GM23338 (cell line): Measurements from ENCODE around the gene SSTR4. TPM values are rescaled to one million over a fixed set of nuclear protein-coding genes. Genes with fewer than 3 reads are reported as not detected.

Experiments used
- ATAC-seq: fragments of 200-7000 bp; cut with Tn5 transposase; 3 replicates; pipeline ENCODE4 v1.9.1; 2020
- DNase-seq: peaks from one replicate; pipeline ENCODE4 v3.0.0-alpha.2; 2015; ENCODE audit warnings: low spot score
- H2AFZ ChIP-seq: fragments of 200-600 bp; sonication (generic); 2 replicates; pipeline ENCODE4 v1.8.0; 2016; ENCODE audit warnings: antibody characterized with exemption, mild to moderate bottlenecking, moderate library complexity
- H3F3A ChIP-seq: fragments of 200-600 bp; sonication (generic); replicated peaks from 2 replicates; pipeline ENCODE4 v1.8.0; 2017; ENCODE audit warnings: antibody characterized with exemption, mixed run types, low read depth
- H3K27ac ChIP-seq: fragments of 200-600 bp; sonication (generic); 2 replicates; pipeline ENCODE4 v1.6.1; 2016; ENCODE audit warnings: low read depth
- H3K27me3 ChIP-seq: fragments of 200-600 bp; sonication (generic); 2 replicates; pipeline ENCODE4 v1.8.0; 2016; ENCODE audit warnings: mild to moderate bottlenecking, mixed run types, moderate library complexity; ENCODE audit not compliant: insufficient read depth
- H3K36me3 ChIP-seq: fragments of 200-600 bp; sonication (generic); 2 replicates; pipeline ENCODE4 v1.8.0; 2016; ENCODE audit warnings: mild to moderate bottlenecking; ENCODE audit not compliant: insufficient read depth
- H3K4me1 ChIP-seq: fragments of 200-600 bp; sonication (generic); 2 replicates; pipeline ENCODE4 v1.8.0; 2016; ENCODE audit warnings: mild to moderate bottlenecking, moderate library complexity; ENCODE audit not compliant: insufficient read depth
- H3K4me2 ChIP-seq: fragments of 200-600 bp; sonication (generic); 2 replicates; pipeline ENCODE4 v1.7.1; 2017; ENCODE audit warnings: mixed run types
- H3K4me3 ChIP-seq: fragments of 200-600 bp; sonication (generic); 2 replicates; pipeline ENCODE4 v1.6.1; 2016; ENCODE audit warnings: mixed run types
- H3K79me2 ChIP-seq: fragments of 200-600 bp; sonication (generic); replicated peaks from 2 replicates; pipeline ENCODE4 v1.8.0; 2017; ENCODE audit warnings: mild to moderate bottlenecking; ENCODE audit not compliant: insufficient read depth
- H3K9me2 ChIP-seq: fragments of 200-600 bp; sonication (generic); 2 replicates; pipeline ENCODE4 v1.8.0; 2017; ENCODE audit not compliant: insufficient read depth
- H4K20me1 ChIP-seq: fragments of 200-600 bp; sonication (generic); replicated peaks from 2 replicates; pipeline ENCODE4 v1.8.0; 2017; ENCODE audit warnings: mild to moderate bottlenecking; ENCODE audit not compliant: insufficient read depth
- H3K27ac Mint-ChIP-seq: 2 replicates; pipeline ENCODE4 v1.8.0; 2020; ENCODE audit warnings: inconsistent platforms, mild to moderate bottlenecking, moderate library complexity, mixed read lengths
- H3K27me3 Mint-ChIP-seq: 3 replicates; pipeline ENCODE4 v1.8.0; 2022; ENCODE audit warnings: low read depth, mild to moderate bottlenecking, moderate library complexity, mixed read lengths, inconsistent platforms; ENCODE audit not compliant: insufficient read depth, poor library complexity
- H3K36me3 Mint-ChIP-seq: 3 replicates; pipeline ENCODE4 v1.8.0; 2021; ENCODE audit warnings: low read depth, mild to moderate bottlenecking, inconsistent platforms, moderate library complexity, mixed read lengths
- H3K4me1 Mint-ChIP-seq: 3 replicates; pipeline ENCODE4 v1.8.0; 2020; ENCODE audit warnings: mild to moderate bottlenecking, inconsistent platforms, mixed read lengths
- H3K4me3 Mint-ChIP-seq: 3 replicates; pipeline ENCODE4 v1.8.0; 2021; ENCODE audit warnings: moderate library complexity, mild to moderate bottlenecking, inconsistent platforms, mixed read lengths
- H3K9me3 Mint-ChIP-seq: 3 replicates; pipeline ENCODE4 v1.8.0; 2020; ENCODE audit warnings: moderate library complexity, mild to moderate bottlenecking, inconsistent platforms, mixed read lengths
- CREB1 ChIP-seq: fragments of 250-450 bp; sonication (Bioruptor Pico); IDR thresholded peaks from 2 replicates; pipeline ENCODE4 v1.5.0; 2020; ENCODE audit warnings: low read depth, mild to moderate bottlenecking, moderate library complexity
- EZH2 ChIP-seq: fragments of 200-600 bp; sonication (generic); IDR thresholded peaks from one replicate; pipeline ENCODE4 v1.8.0; 2017; ENCODE audit warnings: antibody characterized with exemption, mild to moderate bottlenecking, low read depth; ENCODE audit not compliant: unreplicated experiment
- EZH2phosphoT487 ChIP-seq: fragments of 200-600 bp; sonication (generic); IDR thresholded peaks from one replicate; pipeline ENCODE4 v1.8.1; 2018; ENCODE audit warnings: antibody characterized with exemption; ENCODE audit not compliant: unreplicated experiment
- JUNB ChIP-seq: IDR thresholded peaks from one replicate; pipeline ENCODE4 v1.6.1; 2016; ENCODE audit warnings: antibody characterized with exemption; ENCODE audit not compliant: unreplicated experiment
- NANOG ChIP-seq: IDR thresholded peaks from 2 replicates; pipeline ENCODE4 v1.6.1; 2016; ENCODE audit warnings: antibody characterized with exemption, borderline replicate concordance
- POLR2AphosphoS5 ChIP-seq: IDR thresholded peaks from 2 replicates; pipeline ENCODE4 v1.6.1; 2016; ENCODE audit warnings: antibody characterized with exemption, low read depth
- STAT1 ChIP-seq: IDR thresholded peaks from one replicate; pipeline ENCODE4 v1.6.1; 2016; ENCODE audit warnings: antibody characterized with exemption; ENCODE audit not compliant: unreplicated experiment
- ZNF114 ChIP-seq: fragments of 250-450 bp; sonication (Bioruptor Pico); IDR thresholded peaks from 2 replicates; pipeline ENCODE4 v1.5.0; 2020; ENCODE audit warnings: mild to moderate bottlenecking, moderate library complexity
- ZNF331 ChIP-seq: fragments of 250-450 bp; sonication (Bioruptor Pico); IDR thresholded peaks from 2 replicates; pipeline ENCODE4 v1.5.0; 2020; ENCODE audit warnings: low read depth, mild to moderate bottlenecking, moderate library complexity
- polyA plus RNA-seq: library from polyadenylated mRNA; unstranded; fragments of >200 nt; fragmentation: Nextera tagmentation; extraction: Ambion mirVana; gene quantifications from 2 replicates; pipeline ENCODE4 v1.2.1, GENCODE V29; 2016
- total RNA-seq: library from RNA; depleted of rRNA; stranded (reverse); fragments of >200 nt; shearing (Covaris generic); gene quantifications from 2 replicates; pipeline ENCODE4 v1.2.3, GENCODE V29; 2014
- TF ChIP-seq, protein P1 (sequence below): fragments of 250-450 bp; sonication (Bioruptor Pico); IDR thresholded peaks from 2 replicates; pipeline ENCODE4 v1.5.0; 2020; ENCODE audit warnings: mild to moderate bottlenecking, moderate library complexity
- TF ChIP-seq, protein P2 (sequence below): IDR thresholded peaks from 2 replicates; pipeline ENCODE4 v1.6.1; 2016; ENCODE audit warnings: antibody characterized with exemption
- TF ChIP-seq, protein P3 (sequence below), 2 experiments: fragments of 200-600 bp in 1 of 2; sonication (generic) in 1 of 2; conservative IDR thresholded peaks; 2 replicates each; pipeline versions ENCODE4 v1.5.1 to v1.6.1; 2016 to 2017; ENCODE audit warnings: antibody characterized with exemption in 2 of 2, low read depth in 2 of 2, mild to moderate bottlenecking in 2 of 2, moderate library complexity in 1 of 2
- TF ChIP-seq, protein P4 (sequence below): IDR thresholded peaks from one replicate; pipeline ENCODE4 v1.6.1; 2018; ENCODE audit warnings: antibody characterized with exemption; ENCODE audit not compliant: unreplicated experiment

The SSTR4 gene
- total and polyA plus RNA-seq, 2 experiments from 2014 or later = not detected

DNA sequence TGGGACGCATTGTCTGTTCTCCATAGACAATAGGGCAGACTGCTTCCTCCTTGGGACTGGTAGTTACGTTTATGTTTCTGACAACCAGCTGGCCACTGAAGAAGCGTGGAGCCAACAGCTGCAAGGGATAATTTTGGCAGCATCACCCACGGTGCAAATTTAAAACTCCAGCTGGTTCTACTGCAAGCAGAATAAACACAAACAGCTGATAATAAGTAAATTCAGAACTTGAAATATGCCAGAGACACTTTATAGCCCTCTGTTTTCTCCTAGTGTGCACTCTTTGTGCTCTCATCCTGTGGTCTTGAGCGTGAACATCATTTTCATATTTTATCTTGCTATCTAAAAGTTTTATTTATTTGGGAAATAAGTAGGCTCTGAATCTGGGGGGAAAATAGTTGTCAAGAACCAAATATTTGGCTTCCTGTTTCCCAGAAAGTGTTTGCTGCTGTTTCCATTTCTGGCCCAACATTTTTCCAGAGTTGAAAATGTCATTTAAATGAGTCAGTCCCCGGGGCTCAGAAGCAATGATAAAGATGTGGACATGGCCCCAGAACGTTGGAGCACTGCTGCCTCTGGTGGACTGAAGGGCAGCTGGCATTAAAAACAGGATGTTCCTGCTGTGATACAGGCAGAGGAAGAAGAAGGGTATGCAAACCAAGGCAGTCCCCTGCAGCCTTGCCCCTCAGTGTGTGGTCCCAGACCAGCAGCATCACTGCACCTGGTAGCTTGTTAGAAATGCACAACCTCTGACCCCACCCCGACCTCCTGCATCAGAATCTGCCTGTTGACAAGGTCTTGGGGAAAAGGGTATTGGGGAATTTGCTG lies 26.8 kb downstream of the SSTR4 start:
- TF ChIP-seq, protein P1, sequence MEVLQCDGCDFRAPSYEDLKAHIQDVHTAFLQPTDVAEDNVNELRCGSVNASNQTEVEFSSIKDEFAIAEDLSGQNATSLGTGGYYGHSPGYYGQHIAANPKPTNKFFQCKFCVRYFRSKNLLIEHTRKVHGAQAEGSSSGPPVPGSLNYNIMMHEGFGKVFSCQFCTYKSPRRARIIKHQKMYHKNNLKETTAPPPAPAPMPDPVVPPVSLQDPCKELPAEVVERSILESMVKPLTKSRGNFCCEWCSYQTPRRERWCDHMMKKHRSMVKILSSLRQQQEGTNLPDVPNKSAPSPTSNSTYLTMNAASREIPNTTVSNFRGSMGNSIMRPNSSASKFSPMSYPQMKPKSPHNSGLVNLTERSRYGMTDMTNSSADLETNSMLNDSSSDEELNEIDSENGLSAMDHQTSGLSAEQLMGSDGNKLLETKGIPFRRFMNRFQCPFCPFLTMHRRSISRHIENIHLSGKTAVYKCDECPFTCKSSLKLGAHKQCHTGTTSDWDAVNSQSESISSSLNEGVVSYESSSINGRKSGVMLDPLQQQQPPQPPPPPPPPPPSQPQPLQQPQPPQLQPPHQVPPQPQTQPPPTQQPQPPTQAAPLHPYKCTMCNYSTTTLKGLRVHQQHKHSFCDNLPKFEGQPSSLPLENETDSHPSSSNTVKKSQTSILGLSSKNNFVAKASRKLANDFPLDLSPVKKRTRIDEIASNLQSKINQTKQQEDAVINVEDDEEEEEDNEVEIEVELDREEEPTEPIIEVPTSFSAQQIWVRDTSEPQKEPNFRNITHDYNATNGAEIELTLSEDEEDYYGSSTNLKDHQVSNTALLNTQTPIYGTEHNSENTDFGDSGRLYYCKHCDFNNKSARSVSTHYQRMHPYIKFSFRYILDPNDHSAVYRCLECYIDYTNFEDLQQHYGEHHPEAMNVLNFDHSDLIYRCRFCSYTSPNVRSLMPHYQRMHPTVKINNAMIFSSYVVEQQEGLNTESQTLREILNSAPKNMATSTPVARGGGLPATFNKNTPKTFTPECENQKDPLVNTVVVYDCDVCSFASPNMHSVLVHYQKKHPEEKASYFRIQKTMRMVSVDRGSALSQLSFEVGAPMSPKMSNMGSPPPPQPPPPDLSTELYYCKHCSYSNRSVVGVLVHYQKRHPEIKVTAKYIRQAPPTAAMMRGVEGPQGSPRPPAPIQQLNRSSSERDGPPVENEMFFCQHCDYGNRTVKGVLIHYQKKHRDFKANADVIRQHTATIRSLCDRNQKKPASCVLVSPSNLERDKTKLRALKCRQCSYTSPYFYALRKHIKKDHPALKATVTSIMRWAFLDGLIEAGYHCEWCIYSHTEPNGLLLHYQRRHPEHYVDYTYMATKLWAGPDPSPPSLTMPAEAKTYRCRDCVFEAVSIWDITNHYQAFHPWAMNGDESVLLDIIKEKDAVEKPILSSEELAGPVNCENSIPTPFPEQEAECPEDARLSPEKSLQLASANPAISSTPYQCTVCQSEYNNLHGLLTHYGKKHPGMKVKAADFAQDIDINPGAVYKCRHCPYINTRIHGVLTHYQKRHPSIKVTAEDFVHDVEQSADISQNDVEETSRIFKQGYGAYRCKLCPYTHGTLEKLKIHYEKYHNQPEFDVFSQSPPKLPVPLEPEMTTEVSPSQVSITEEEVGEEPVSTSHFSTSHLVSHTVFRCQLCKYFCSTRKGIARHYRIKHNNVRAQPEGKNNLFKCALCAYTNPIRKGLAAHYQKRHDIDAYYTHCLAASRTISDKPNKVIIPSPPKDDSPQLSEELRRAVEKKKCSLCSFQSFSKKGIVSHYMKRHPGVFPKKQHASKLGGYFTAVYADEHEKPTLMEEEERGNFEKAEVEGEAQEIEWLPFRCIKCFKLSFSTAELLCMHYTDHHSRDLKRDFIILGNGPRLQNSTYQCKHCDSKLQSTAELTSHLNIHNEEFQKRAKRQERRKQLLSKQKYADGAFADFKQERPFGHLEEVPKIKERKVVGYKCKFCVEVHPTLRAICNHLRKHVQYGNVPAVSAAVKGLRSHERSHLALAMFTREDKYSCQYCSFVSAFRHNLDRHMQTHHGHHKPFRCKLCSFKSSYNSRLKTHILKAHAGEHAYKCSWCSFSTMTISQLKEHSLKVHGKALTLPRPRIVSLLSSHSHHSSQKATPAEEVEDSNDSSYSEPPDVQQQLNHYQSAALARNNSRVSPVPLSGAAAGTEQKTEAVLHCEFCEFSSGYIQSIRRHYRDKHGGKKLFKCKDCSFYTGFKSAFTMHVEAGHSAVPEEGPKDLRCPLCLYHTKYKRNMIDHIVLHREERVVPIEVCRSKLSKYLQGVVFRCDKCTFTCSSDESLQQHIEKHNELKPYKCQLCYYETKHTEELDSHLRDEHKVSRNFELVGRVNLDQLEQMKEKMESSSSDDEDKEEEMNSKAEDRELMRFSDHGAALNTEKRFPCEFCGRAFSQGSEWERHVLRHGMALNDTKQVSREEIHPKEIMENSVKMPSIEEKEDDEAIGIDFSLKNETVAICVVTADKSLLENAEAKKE (CRISPR knock-in tag) = peak; percentile 70
- TF ChIP-seq EZH2 = no peak
- no peak for TF ChIP-seq STAT1
- TF ChIP-seq, protein P2, sequence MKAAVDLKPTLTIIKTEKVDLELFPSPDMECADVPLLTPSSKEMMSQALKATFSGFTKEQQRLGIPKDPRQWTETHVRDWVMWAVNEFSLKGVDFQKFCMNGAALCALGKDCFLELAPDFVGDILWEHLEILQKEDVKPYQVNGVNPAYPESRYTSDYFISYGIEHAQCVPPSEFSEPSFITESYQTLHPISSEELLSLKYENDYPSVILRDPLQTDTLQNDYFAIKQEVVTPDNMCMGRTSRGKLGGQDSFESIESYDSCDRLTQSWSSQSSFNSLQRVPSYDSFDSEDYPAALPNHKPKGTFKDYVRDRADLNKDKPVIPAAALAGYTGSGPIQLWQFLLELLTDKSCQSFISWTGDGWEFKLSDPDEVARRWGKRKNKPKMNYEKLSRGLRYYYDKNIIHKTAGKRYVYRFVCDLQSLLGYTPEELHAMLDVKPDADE = peak; percentile 66; the same call in 1 of the 2 replicates
- TF ChIP-seq ZNF114 (CRISPR knock-in tag) = no peak
- no peak for TF ChIP-seq ZNF331 (CRISPR knock-in tag)
- no peak for TF ChIP-seq EZH2phosphoT487
- no peak for TF ChIP-seq JUNB
- TF ChIP-seq, protein P3, sequence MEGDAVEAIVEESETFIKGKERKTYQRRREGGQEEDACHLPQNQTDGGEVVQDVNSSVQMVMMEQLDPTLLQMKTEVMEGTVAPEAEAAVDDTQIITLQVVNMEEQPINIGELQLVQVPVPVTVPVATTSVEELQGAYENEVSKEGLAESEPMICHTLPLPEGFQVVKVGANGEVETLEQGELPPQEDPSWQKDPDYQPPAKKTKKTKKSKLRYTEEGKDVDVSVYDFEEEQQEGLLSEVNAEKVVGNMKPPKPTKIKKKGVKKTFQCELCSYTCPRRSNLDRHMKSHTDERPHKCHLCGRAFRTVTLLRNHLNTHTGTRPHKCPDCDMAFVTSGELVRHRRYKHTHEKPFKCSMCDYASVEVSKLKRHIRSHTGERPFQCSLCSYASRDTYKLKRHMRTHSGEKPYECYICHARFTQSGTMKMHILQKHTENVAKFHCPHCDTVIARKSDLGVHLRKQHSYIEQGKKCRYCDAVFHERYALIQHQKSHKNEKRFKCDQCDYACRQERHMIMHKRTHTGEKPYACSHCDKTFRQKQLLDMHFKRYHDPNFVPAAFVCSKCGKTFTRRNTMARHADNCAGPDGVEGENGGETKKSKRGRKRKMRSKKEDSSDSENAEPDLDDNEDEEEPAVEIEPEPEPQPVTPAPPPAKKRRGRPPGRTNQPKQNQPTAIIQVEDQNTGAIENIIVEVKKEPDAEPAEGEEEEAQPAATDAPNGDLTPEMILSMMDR (conservative IDR thresholded peaks at IDR 0.05; ENCODE audit: low read depth in 2 of 2) = peak; percentile 51 to 54
- no peak for TF ChIP-seq NANOG
- TF ChIP-seq, protein P4, sequence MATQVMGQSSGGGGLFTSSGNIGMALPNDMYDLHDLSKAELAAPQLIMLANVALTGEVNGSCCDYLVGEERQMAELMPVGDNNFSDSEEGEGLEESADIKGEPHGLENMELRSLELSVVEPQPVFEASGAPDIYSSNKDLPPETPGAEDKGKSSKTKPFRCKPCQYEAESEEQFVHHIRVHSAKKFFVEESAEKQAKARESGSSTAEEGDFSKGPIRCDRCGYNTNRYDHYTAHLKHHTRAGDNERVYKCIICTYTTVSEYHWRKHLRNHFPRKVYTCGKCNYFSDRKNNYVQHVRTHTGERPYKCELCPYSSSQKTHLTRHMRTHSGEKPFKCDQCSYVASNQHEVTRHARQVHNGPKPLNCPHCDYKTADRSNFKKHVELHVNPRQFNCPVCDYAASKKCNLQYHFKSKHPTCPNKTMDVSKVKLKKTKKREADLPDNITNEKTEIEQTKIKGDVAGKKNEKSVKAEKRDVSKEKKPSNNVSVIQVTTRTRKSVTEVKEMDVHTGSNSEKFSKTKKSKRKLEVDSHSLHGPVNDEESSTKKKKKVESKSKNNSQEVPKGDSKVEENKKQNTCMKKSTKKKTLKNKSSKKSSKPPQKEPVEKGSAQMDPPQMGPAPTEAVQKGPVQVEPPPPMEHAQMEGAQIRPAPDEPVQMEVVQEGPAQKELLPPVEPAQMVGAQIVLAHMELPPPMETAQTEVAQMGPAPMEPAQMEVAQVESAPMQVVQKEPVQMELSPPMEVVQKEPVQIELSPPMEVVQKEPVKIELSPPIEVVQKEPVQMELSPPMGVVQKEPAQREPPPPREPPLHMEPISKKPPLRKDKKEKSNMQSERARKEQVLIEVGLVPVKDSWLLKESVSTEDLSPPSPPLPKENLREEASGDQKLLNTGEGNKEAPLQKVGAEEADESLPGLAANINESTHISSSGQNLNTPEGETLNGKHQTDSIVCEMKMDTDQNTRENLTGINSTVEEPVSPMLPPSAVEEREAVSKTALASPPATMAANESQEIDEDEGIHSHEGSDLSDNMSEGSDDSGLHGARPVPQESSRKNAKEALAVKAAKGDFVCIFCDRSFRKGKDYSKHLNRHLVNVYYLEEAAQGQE = no peak
- TF ChIP-seq CREB1 (CRISPR knock-in tag) = no peak
- TF ChIP-seq POLR2AphosphoS5 = no peak
- Histone ChIP-seq H3F3A (no peaks in the 10 kb centered on the region), H3K27ac (no peak overlapping the region; the same call in 1 of the 2 replicates), H3K4me1 (peaks cover 24% of the 10 kb centered on the region), H4K20me1 (no peaks in the 10 kb centered on the region), H3K36me3 (no peaks in the 10 kb centered on the region), H3K4me2 (peak overlapping the region; percentile 58), H3K27me3 (no peaks in the 10 kb centered on the region), H3K79me2 (no peaks in the 10 kb centered on the region), H2AFZ (0 out of 2 replicates have a peak overlapping the region, but pooled peaks have one; percentile 19), H3K4me3 (peak overlapping the region; percentile 15; the same call in 1 of the 2 replicates), H3K9me2 (peaks cover 15% of the 10 kb centered on the region)
- Mint-ChIP-seq H3K4me1 (peaks cover 24% of the 10 kb centered on the region), H3K9me3 (0 out of 3 replicates have a peak, but pooled peaks cover 3% of the 10 kb centered on the region), H3K27ac (peak overlapping the region; percentile 86), H3K4me3 (no peak overlapping the region), H3K27me3 (peaks cover 2% of the 10 kb centered on the region), H3K36me3 (no peaks in the 10 kb centered on the region)
- ATAC-seq = peak; percentile 96
- DNase-seq = peak; percentile 78
